Fibroblast of skin of right biceps (primary cell): ENCODE data around the gene ERG.

Experiments
- DNase-seq: peaks from one replicate; pipeline ENCODE4 v3.0.0-alpha.2; 2013

Gene ERG

GRCh38 chr21:38498057-38498833 is at the start of gene ERG:
ERG (minus strand) TSS chr21:38498477; CDS start chr21:38498380, 97 bp downstream.
- DNase-seq, result no peak

DNA sequence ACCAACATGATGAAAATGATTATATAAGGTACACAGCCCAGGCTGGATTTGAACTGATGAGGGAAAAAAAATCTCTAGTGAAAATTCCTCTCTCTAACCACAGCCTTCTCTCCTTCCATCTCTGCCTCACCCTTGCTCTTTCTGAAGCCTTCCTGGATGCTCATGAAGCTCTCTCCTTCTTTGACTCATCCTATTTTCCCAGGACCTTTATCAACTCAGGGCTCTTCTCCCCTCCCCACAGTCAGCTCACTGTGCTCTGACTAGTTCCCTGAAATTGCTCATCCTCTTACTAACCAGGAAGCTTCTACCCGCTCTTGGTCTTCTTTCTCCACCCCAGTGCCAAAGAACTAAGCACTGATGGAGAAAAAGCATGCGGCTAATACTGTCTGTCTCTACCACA is 46.4 kb upstream of the ERG start:
- DNase-seq, result peak; percentile 94

DNA sequence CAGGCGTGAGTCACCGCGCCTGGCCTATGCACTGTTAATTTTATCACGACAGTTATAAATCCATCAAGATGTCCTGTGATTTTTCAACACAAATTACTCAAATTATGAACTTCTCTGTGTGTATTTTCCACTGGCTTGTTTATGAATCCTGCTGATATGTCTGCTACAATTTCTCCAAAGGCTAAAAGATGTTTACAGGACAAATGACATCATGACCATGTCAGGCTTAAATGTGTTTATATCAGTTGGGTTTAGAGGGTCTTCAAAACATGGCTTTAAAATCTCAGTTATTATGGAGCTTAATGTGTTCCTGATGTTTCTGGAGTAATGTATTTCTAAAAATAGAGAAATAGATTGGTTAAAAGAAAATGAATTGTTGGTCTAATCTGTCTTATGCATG is 44.0 kb upstream of the ERG start:
- DNase-seq, result no peak

- peak; percentile 16 for DNase-seq
These were observed 40.1 kb upstream of the ERG start for GRCh38 chr21:38538353-38538752.

DNA sequence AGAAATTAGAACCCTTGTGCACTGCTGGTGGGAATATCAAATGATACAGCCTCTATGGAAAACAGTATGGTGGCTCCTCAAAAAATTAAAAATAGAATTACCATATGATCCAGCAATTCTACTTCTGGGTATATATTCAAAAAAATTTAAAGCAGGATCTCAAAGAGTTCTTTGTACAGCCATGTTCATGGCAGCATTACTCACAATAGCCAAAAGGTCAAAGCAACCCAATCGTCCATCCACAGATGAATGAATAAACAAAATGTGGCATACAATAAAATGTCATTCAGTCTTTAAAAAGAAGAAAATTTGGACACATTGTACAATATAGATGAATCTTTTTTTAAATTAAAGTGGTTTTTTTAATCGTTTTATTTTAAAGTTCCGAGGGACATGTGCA is 36.3 kb upstream of the ERG start:
- no peak for DNase-seq

GRCh38 chr21:38533887-38534286 is 35.6 kb upstream of the ERG start:
- DNase-seq, result peak; percentile 14

DNA sequence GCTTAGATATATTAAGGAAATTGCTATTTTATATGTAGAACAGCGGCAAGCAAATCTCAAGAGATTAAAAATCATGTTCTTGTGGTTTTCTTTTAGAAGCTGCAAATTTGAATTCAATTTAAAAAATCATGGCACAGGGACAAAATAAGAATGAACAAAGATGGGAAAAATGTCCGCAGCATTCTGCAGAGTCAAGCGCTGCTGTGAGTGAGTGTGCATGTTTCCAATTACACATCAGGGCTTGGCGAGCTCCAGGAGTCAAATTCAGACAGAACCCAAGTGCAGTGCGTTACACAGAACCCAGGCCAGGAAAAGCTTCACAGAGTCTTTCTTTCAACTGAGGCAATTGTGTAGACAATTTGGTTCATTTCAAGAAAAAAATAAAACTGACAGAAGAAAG is 33.3 kb upstream of the ERG start:
- peak; percentile 80 for DNase-seq

DNA sequence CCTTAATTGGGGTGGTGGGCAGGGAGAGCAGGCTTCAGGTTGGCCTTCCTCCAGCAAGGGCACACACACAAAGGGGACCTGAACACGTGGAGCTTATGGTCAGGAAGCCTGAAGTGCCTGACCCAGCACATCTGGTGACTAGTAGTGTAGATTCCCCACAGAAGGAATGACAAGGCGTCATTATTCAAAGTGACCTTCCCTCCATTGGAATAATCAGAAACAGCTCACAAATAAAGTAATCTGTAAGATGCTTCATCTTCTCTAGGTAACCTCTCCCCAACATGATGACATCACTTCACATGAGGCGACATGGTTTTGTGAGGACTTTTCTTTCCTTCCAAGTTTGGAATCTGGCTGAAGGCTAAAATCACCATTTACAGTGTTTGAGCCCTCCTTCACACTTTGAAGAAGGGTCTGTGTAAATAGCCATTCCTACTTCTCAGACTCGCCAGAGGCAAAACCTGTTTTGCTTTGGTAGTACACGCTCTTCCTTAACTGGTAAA is 32.8 kb upstream of the ERG start:
- peak; percentile 30 for DNase-seq

DNA sequence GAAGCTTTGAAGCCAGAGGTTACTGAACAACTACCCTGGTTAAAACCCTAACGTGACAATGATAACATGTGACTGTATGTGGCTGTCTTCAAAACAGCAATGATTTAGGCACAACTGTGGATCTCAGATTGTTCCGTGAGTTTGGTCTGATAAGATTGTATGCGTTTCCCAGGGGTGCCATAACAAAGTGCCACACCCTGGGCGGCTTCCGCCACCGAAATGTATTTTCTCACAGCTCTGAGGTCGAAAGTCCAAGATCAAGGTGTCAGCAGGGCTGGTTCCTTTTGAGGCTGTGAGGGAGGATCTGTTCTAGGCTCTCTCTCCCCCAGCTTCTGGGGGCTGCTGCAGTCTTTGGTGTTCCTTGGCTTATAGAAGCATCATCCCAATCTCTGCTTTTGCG is 29.5 kb upstream of the ERG start:
- no peak for DNase-seq

DNA sequence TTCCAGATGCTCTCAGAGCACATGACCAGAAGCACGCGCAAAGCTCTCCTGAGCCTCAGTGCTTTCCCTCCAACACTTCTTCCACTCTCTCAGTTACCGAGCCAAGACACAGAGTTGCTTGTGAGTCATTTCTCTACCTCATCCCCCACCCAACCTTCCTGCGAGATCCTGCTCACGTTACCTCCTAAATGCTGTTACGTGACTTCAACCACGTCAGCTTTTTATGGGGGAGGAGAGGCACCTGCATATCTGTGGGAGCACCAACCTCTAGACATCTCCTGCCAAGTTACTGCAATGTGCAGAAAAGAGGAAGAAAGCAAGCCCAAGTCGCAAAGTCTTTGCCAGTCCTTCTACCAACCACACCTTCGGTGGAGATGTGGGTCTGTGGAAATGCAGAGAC is 27.2 kb upstream of the ERG start:
- DNase-seq, result peak; percentile 40

- no peak for DNase-seq
These were observed 26.2 kb upstream of the ERG start for GRCh38 chr21:38524168-38525153.

DNA sequence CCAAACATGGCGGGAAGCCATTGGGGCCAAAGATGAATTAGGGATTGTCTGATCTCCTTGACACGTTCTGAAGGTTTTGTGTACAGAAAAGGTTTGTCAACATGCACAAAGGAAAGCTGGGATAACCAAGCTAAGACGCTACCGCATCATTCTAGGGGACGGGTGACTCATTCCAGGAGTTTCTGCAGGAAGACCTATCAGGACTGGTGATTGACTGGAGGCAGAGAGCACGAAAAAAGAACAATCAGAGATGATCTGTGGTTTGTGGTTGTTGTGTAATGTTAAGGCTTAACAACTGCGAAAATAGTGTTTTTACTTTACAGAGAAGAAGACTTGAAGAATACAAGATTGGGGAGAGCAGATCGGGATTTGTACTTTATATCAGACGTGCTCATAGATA is 22.2 kb upstream of the ERG start:
- no peak for DNase-seq

GRCh38 chr21:38511662-38512243 is 13.5 kb upstream of the ERG start:
- no peak for DNase-seq

- DNase-seq, result no peak
These were observed 12.9 kb upstream of the ERG start for GRCh38 chr21:38511198-38511597.

DNA sequence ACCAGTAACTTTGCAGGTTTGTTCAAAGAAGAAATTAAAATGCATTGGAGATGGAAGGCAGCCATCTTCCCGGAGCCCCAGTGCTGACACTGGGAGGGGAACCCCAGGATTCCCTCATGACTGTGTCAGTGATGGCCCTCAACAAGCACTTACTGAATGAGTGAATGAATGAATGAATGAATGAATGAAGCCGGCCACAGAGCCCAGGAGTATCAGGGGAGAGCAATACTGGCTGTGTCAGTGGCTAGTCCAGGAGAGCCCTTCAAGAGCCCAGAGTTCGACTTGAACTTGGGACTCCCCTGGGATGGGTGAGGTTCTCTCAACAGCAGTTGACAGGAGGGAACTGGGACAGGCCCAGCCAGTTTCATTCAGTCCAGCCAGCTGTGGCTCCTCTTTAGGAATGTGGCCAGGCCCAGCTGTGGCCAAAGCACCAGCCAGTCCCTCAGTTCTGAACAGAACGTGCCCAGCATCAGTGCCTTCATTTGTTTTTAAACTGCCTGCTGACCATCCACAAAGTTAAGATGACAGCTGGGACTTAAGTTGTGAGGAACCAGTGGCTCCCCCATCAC is 9.2 kb upstream of the ERG start:
- no peak for DNase-seq

DNA sequence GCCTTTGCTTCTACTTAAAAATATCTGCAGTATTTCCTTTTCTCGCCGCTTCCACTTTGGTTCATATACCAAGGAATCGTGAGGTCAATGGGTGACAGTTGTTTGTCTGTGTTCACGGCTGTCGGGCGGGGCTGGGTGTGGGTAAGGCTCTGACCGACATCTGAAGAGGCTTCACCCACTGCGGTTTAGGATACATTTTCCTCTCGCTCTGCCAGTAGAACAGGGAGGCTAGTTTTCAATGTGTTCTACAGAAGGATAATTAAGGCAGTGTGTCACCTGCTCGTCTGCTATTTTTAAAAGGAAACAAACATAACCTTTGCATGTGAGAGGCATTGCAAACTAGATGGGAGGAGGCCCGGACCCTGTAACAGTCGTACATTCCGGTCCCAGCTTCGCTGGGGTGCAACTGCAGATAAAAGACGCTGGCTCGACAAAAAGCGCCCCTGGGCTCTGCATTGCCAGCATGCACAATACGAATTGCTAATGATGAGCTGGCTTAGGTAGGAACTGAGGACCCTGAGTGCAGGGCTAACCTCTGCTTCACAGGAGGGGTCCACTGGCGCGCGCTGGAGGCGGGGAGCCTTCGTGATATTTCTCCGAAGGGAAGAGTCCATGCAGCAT is 8.5 kb upstream of the ERG start:
- no peak for DNase-seq

DNA sequence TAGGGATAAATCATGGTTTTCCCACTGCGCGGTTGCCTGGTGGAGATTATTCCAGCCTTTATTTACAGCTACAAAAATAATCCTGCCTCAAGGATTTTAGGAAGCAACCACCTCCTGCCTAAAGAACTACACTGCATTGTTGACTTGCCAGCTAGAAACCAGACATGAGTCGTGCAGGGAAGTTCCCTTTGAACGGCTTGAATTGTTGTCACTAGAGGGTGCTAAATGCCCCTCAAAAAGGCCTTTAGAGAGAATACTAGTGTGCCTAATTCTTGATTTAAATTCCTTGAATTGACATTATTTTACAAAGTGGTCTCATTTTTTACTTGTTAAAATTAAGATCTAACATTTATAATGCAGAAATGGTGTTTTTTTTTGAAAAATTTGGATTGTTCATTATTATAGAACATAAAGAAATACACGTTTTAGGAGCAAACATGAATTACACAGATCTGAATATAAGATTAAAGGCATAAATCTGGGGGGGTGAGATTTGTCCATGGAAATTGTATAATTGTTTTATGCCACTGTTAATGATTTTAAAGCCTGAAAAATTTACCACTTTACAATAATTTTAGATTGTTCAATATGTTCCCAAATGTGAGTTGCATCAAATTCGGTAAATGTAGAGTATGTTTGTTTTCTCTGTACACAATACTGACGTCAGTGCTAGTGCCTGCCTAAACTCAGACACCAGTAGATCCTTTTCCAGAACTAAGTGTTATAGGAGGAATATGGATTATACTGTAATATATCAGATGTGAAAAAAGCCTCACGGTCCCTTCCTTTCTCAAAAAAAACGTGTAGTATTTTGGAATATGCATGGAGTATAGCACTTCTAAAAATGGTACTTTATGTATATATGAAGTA is 7.6 kb upstream of the ERG start:
- peak; percentile 79 for DNase-seq

GRCh38 chr21:38504066-38504465 is 5.8 kb upstream of the ERG start:
- DNase-seq, result no peak

- DNase-seq, result peak; percentile 92
These were observed 5.3 kb upstream of the ERG start for GRCh38 chr21:38503583-38503982.

- no peak for DNase-seq
These were observed 1.8 kb upstream of the ERG start for GRCh38 chr21:38500073-38500472.

- no peak for DNase-seq
These were observed 1.0 kb upstream of the ERG start for GRCh38 chr21:38499296-38499695.

- no peak for DNase-seq
These were observed 2.1 kb downstream of the ERG start for GRCh38 chr21:38496224-38496623.
